ENCODE measurements around the gene BLTP3B.

- TF ChIP-seq, protein P1, sequence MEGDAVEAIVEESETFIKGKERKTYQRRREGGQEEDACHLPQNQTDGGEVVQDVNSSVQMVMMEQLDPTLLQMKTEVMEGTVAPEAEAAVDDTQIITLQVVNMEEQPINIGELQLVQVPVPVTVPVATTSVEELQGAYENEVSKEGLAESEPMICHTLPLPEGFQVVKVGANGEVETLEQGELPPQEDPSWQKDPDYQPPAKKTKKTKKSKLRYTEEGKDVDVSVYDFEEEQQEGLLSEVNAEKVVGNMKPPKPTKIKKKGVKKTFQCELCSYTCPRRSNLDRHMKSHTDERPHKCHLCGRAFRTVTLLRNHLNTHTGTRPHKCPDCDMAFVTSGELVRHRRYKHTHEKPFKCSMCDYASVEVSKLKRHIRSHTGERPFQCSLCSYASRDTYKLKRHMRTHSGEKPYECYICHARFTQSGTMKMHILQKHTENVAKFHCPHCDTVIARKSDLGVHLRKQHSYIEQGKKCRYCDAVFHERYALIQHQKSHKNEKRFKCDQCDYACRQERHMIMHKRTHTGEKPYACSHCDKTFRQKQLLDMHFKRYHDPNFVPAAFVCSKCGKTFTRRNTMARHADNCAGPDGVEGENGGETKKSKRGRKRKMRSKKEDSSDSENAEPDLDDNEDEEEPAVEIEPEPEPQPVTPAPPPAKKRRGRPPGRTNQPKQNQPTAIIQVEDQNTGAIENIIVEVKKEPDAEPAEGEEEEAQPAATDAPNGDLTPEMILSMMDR (IDR thresholded peaks at IDR 0.05; ENCODE audit: low read depth, low read length, poor library complexity, severe bottlenecking), result no peak
- no peak for TF ChIP-seq EZH2phosphoT487 (IDR thresholded peaks at IDR 0.05; ENCODE audit: borderline replicate concordance, low read length)
Observed at GRCh38 chr12:100141666-100141997, 1.0 kb downstream of the BLTP3B start.
